Measurements from ENCODE around the gene MRPL48. TPM values are rescaled to one million over a fixed set of nuclear protein-coding genes. Genes with fewer than 3 reads are reported as not detected.

MRPL48 gene
- total RNA-seq, 1 experiment from 2014 or later, result 66.8 TPM

- TF ChIP-seq, protein P1, sequence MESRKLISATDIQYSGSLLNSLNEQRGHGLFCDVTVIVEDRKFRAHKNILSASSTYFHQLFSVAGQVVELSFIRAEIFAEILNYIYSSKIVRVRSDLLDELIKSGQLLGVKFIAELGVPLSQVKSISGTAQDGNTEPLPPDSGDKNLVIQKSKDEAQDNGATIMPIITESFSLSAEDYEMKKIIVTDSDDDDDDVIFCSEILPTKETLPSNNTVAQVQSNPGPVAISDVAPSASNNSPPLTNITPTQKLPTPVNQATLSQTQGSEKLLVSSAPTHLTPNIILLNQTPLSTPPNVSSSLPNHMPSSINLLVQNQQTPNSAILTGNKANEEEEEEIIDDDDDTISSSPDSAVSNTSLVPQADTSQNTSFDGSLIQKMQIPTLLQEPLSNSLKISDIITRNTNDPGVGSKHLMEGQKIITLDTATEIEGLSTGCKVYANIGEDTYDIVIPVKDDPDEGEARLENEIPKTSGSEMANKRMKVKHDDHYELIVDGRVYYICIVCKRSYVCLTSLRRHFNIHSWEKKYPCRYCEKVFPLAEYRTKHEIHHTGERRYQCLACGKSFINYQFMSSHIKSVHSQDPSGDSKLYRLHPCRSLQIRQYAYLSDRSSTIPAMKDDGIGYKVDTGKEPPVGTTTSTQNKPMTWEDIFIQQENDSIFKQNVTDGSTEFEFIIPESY (IDR thresholded peaks at IDR 0.05; ENCODE audit: extremely low read depth, insufficient replicate concordance, low read length), result no peak
- TF ChIP-seq YY1 (IDR thresholded peaks at IDR 0.05; ENCODE audit: extremely low read depth, insufficient replicate concordance, low read depth, low read length), result no peak
Measured at GRCh38 chr11:73760679-73761402, 26.8 kb upstream of the MRPL48 start, which contains the start of gene RAB6A (continued).

DNA sequence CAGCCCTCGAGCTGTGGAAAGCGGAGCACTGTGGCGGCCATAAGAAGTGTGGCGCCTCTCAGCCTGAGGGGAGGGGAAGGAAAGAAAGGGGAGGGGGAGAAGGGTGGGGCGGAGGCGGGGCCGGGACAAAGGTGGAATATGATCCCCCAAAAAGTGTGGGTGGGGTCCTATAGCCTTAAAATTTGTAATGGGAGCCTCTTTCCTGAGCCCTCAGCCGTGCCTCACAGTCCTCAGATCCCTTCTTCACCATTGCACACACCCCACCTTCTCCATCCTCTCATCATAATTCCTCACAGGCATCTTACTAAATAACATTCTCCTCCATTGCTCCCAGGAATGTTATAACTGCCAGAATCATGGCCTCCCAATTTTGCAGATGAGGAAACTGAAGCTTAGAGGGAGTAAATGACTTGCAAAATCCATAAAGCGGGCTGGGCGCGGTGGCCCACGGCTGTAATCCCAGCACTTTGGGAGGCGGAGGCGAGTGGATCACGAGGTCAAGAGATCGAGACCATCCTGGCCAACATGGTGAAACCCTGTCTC is 26.2 kb upstream of the MRPL48 start:
- H4K20me1 ChIP-seq (ENCODE audit: insufficient read depth), result peaks cover 16% of the 10 kb centered on the region; the same call in 1 of the 2 replicates
- DNase-seq (ENCODE audit: low read depth, low spot score), result no peak
- H3K4me3 ChIP-seq (replicated peaks in 1 of 2; ENCODE audit: low read depth in 1 of 2, low read length in 2 of 2), result peak overlapping the region; percentile 31 to 41
- no peaks in the 10 kb centered on the region for H3K9me2 ChIP-seq (ENCODE audit: insufficient read depth)
- H3K9me3 ChIP-seq (ENCODE audit: control insufficient read depth in 1 of 2, insufficient read depth in 1 of 2, low read depth in 1 of 2, low read length in 2 of 2), result no peaks in the 10 kb centered on the region
- intact Hi-C loops (cut with micrococcal nuclease), result loop anchor here (1.0 kb wide), 2 partner anchors 18 to 170 kb away; no protein-coding TSS in a partner anchor
- TF ChIP-seq SP1 (IDR thresholded peaks at IDR 0.05; ENCODE audit: low read depth), result no peak
- no peak; the same call in 1 of the 2 replicates for TF ChIP-seq RAD21 (IDR thresholded peaks at IDR 0.05; ENCODE audit: low read depth)
- TF ChIP-seq EZH2phosphoT487 (IDR thresholded peaks at IDR 0.05; ENCODE audit: borderline replicate concordance), result no peak
- no peak for TF ChIP-seq POLR2A (IDR thresholded peaks at IDR 0.05; ENCODE audit: borderline replicate concordance, extremely low read depth, insufficient read depth, insufficient read length)
- TF ChIP-seq POLR2AphosphoS5 (IDR thresholded peaks at IDR 0.05; ENCODE audit: low read depth, low read length), result peak; percentile 58
- no peak for TF ChIP-seq ZNF274 (IDR thresholded peaks at IDR 0.05; ENCODE audit: low read depth, low read length)
- TF ChIP-seq SRF (IDR thresholded peaks at IDR 0.05; ENCODE audit: low read depth), result no peak
- peak; percentile 78; the same call in 1 of the 2 replicates for TF ChIP-seq EGR1 (IDR thresholded peaks at IDR 0.05; ENCODE audit: low read depth)
- TF ChIP-seq, protein P1 (IDR thresholded peaks at IDR 0.05; ENCODE audit: extremely low read depth, insufficient replicate concordance, low read length), result no peak
- TF ChIP-seq YY1 (IDR thresholded peaks at IDR 0.05; ENCODE audit: extremely low read depth, insufficient replicate concordance, low read depth, low read length), result peak; percentile 99
- TF ChIP-seq MAX (IDR thresholded peaks at IDR 0.05), result no peak; the same call in 1 of the 2 replicates
- peak; percentile 14; the same call in 1 of the 2 replicates for ATAC-seq
- H3K4me2 ChIP-seq (ENCODE audit: low read length), result peak overlapping the region; percentile 72
- peaks cover 38% of the 10 kb centered on the region for H3K79me2 ChIP-seq (ENCODE audit: insufficient read depth, low read length)
- ChIA-PET RAD21 (ENCODE audit: low non-redundant PET in 1 of 2, low total read pairs in 2 of 2, uncharacterized antibody in 2 of 2, unreplicated experiment in 2 of 2) (interaction anchor here (1.2 kb wide), 2 partner anchors 18 kb away, joined by 4 to 6 read pairs; no protein-coding TSS in a partner anchor), CTCF (interaction anchor here (0.9 to 2.0 kb wide), 2 partner anchors 17 to 170 kb away, joined by 7 to 10 read pairs; no protein-coding TSS in a partner anchor), POLR2A (interaction anchor here (0.6 to 2.2 kb wide), 8 partner anchors 10 to 388 kb away, joined by 3 to 57 read pairs (median 8); partner anchors contain the start of gene MRPL48)
- H2AFZ ChIP-seq (ENCODE audit: low read depth, low read length, poor library complexity, severe bottlenecking), result no peak overlapping the region
- no peaks in the 10 kb centered on the region for H3K36me3 ChIP-seq (ENCODE audit: control insufficient read depth in 1 of 2, insufficient read depth in 2 of 2, low read length in 2 of 2)
- H3K27ac ChIP-seq (ENCODE audit: low read depth, low read length), result peak overlapping the region; percentile 32
- peak overlapping the region; percentile 38 for H3K9ac ChIP-seq (ENCODE audit: low read length)
- H3K27me3 ChIP-seq (ENCODE audit: insufficient read depth, low read length), result no peaks in the 10 kb centered on the region
- TSS peak; percentile 48 for BruUV-seq (replicated peaks)
- H3K4me1 ChIP-seq (ENCODE audit: control insufficient read depth in 1 of 2, insufficient read depth in 2 of 2, low read length in 2 of 2), result peaks cover 10 to 21% of the 10 kb centered on the region in 2 experiments; a peak in 3 of 4 replicates
